Fibroblast of lung (primary cell): ENCODE measurements around the gene COL25A1.

ENCODE experiments used
- EZH2 ChIP-seq: IDR thresholded peaks from 2 replicates; pipeline ENCODE4 v1.5.1; 2012; ENCODE audit warnings: low read length, control low read depth, mild to moderate bottlenecking; ENCODE audit errors: missing control alignments
- TF ChIP-seq, protein P1 (sequence below), 2 donors: IDR thresholded peaks in 1 of 2; conservative IDR thresholded peaks in 1 of 2; 1 replicate in 1 of 2; 2 replicates in 1 of 2; pipeline ENCODE4 v1.5.1; 2011 to 2012; ENCODE audit warnings: low read length in 2 of 2, control low read depth in 1 of 2, inconsistent platforms in 1 of 2, low read depth in 1 of 2, mild to moderate bottlenecking in 1 of 2

GRCh38 chr4:108978066-108978465 is 324.4 kb downstream of the COL25A1 start:
- TF ChIP-seq, protein P1, sequence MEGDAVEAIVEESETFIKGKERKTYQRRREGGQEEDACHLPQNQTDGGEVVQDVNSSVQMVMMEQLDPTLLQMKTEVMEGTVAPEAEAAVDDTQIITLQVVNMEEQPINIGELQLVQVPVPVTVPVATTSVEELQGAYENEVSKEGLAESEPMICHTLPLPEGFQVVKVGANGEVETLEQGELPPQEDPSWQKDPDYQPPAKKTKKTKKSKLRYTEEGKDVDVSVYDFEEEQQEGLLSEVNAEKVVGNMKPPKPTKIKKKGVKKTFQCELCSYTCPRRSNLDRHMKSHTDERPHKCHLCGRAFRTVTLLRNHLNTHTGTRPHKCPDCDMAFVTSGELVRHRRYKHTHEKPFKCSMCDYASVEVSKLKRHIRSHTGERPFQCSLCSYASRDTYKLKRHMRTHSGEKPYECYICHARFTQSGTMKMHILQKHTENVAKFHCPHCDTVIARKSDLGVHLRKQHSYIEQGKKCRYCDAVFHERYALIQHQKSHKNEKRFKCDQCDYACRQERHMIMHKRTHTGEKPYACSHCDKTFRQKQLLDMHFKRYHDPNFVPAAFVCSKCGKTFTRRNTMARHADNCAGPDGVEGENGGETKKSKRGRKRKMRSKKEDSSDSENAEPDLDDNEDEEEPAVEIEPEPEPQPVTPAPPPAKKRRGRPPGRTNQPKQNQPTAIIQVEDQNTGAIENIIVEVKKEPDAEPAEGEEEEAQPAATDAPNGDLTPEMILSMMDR (conservative IDR thresholded peaks at IDR 0.05 in 1 of 2, IDR thresholded peaks at IDR 0.05 in 1 of 2; ENCODE audit: low read depth in 1 of 2, low read length in 2 of 2): no peak
- no peak for TF ChIP-seq EZH2
